Esophagus squamous epithelium (tissue), 5 donors: ENCODE measurements around the gene PRKAR1A. TPM values are rescaled to one million over a fixed set of nuclear protein-coding genes. Genes with fewer than 3 reads are reported as not detected.

Experiments
- DNase-seq: peaks from one replicate; lab custom pipeline; 2025; lab: John Stamatoyannopoulos, UW
- H3K27ac ChIP-seq, 4 donors: fragments of 200-600 bp; sonication (generic); one replicate each; pipeline ENCODE4 v1.5.1; 2016 to 2019; ENCODE audit warnings: mild to moderate bottlenecking in 1 of 4
- H3K27me3 ChIP-seq, 4 donors: fragments of 200-600 bp; sonication (generic); 1 replicate in 3 of 4; 2 replicates in 1 of 4; pipeline versions ENCODE4 v1.5.1 to v1.6.0; 2017 to 2021; ENCODE audit warnings: antibody characterized with exemption in 1 of 4
- H3K36me3 ChIP-seq, 3 donors: fragments of 200-600 bp; sonication (generic); one replicate each; pipeline ENCODE4 v1.5.1; 2016 to 2019
- H3K4me1 ChIP-seq, 3 donors: fragments of 200-600 bp; sonication (generic); one replicate each; pipeline ENCODE4 v1.5.1; 2017 to 2019
- H3K4me3 ChIP-seq, 4 donors: fragments of 200-600 bp; sonication (generic); 1 replicate in 3 of 4; 2 replicates in 1 of 4; pipeline ENCODE4 v1.5.1; 2016 to 2019; ENCODE audit warnings: mild to moderate bottlenecking in 2 of 4, moderate library complexity in 1 of 4
- H3K9me3 ChIP-seq, 3 donors: fragments of 200-600 bp; sonication (generic); one replicate each; pipeline ENCODE4 v1.5.1; 2016 to 2019
- POLR2A ChIP-seq, 4 donors: fragments of 450-650 bp; IDR thresholded peaks; one replicate each; pipeline ENCODE4 v1.6.1; 2017; ENCODE audit warnings: antibody characterized with exemption in 4 of 4, mild to moderate bottlenecking in 4 of 4, moderate library complexity in 3 of 4
- WGBS, 2 donors: methylation state at CpG; one replicate each; pipeline ENCODE4 v1.1.5; 2018; 5-methylcytosine and 5-hydroxymethylcytosine counted together
- intact Hi-C: fragments of 100-400 bp; cut with DNase I; formaldehyde crosslinking; loops from one replicate; pipeline ENCODE4 v1.15.0; 2022
- total RNA-seq, 4 donors: library from RNA; depleted of rRNA; stranded (reverse); fragments of >200 nt; gene quantifications; one replicate each; pipeline ENCODE4 v1.1.0, GENCODE V29; 2016
- TF ChIP-seq, protein P1 (sequence below), 6 experiments: fragments of 450-650 bp in 4 of 6; fragments of 200-600 bp in 2 of 6; sonication (generic) in 2 of 6; IDR thresholded peaks; one replicate each; pipeline ENCODE4 v1.5.1; 2016 to 2019; ENCODE audit warnings: antibody characterized with exemption in 6 of 6, mild to moderate bottlenecking in 4 of 6, moderate library complexity in 4 of 6
- donor health status: DM: yes; HTN: yes; CAD: no.

Gene PRKAR1A
- total RNA-seq, 4 donors from 2014 or later: 137 to 195 (median 187) TPM

DNA sequence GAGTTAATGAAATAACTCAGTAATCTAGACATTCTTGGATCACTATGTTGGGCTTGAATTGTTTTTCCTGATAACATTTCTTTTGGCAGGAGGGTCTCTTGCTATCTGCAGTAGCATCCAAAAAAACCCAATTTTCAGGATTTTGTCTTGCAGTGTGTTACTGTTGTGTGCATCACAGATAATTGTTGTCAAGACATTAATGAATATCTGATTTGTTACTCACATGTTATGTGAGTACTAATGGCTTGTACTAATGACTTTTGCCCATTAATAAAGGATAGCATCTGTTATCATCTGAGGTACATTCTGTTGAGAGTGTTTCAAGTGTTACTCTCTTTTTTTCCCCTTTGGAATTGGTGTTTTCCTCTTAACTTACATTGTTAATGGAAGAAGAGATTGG, 10.0 kb downstream of the PRKAR1A start:
- Histone ChIP-seq H3K4me1 (peaks cover 0 to 36% (median 0%) of the 10 kb centered on the region in 3 donors), H3K36me3 (peaks cover 0 to 97% (median 27%) of the 10 kb centered on the region in 3 donors), H3K9me3 (no peaks in the 10 kb centered on the region), H3K27ac (no peak overlapping the region), H3K4me3 (no peak overlapping the region), H3K27me3 (no peaks in the 10 kb centered on the region)
- TF ChIP-seq, protein P1, sequence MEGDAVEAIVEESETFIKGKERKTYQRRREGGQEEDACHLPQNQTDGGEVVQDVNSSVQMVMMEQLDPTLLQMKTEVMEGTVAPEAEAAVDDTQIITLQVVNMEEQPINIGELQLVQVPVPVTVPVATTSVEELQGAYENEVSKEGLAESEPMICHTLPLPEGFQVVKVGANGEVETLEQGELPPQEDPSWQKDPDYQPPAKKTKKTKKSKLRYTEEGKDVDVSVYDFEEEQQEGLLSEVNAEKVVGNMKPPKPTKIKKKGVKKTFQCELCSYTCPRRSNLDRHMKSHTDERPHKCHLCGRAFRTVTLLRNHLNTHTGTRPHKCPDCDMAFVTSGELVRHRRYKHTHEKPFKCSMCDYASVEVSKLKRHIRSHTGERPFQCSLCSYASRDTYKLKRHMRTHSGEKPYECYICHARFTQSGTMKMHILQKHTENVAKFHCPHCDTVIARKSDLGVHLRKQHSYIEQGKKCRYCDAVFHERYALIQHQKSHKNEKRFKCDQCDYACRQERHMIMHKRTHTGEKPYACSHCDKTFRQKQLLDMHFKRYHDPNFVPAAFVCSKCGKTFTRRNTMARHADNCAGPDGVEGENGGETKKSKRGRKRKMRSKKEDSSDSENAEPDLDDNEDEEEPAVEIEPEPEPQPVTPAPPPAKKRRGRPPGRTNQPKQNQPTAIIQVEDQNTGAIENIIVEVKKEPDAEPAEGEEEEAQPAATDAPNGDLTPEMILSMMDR (IDR thresholded peaks at IDR 0.05): no peak
- TF ChIP-seq POLR2A (IDR thresholded peaks at IDR 0.05): no peak
- intact Hi-C loops: no loop called here
- no peak for DNase-seq

DNA sequence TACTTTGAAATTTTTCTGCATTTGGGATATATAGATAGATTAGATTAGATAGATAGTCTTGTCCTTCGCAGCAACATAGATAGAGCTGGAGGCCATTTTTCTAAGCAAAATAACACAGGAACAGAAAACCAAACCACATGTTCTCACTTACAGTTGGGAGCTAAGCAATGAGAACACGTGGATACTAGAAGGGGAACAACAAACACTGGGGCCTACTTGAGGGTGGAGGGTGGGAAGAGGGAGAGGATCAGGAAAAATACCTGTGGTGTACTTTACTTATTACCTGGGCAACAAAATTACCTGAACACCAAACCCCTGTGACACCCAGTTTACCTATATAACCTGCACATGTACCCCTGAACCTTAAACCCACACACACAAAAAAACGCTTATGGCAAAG, 14.3 kb downstream of the PRKAR1A start:
- TF ChIP-seq POLR2A (IDR thresholded peaks at IDR 0.05): no peak
- TF ChIP-seq, protein P1 (IDR thresholded peaks at IDR 0.05): no peak
- no peaks in the 10 kb centered on the region for H3K27me3 ChIP-seq
- peaks cover 0 to 12% (median 0%) of the 10 kb centered on the region in 3 donors for H3K4me1 ChIP-seq
- no peaks in the 10 kb centered on the region for H3K9me3 ChIP-seq
- no peak overlapping the region for H3K27ac ChIP-seq
- no peak for DNase-seq
- 79 to 86% methylated on average over 3 of the region's 3 CpGs for WGBS, 2 donors
- intact Hi-C loops: no loop called here
- no peak overlapping the region for H3K4me3 ChIP-seq
- H3K36me3 ChIP-seq: peaks cover 13 to 98% (median 33%) of the 10 kb centered on the region in 3 donors

DNA sequence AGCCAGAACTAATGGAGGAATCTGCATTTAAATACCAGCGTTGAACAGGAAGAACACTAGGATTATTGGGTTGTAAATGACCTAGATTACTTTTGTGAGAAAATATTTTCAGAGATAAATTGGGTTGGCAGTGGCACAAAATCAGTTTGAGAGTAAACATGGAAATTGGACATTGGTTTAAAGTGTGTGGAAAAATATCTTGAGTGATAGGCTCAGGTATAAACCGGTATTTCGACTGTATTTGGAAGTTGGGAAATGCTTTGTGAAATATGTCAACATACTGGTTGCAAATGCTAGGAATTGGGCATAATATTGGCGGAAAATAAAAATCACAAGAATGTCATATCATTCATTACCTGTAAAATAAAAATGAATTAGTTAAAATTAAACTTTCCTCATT, 15.1 kb downstream of the PRKAR1A start:
- no peaks in the 10 kb centered on the region for H3K9me3 ChIP-seq
- TF ChIP-seq POLR2A (IDR thresholded peaks at IDR 0.05): no peak
- TF ChIP-seq, protein P1 (IDR thresholded peaks at IDR 0.05): no peak
- H3K36me3 ChIP-seq: peaks cover 13 to 100% (median 32%) of the 10 kb centered on the region in 3 donors
- H3K4me3 ChIP-seq: no peak overlapping the region
- H3K27me3 ChIP-seq: no peaks in the 10 kb centered on the region
- WGBS, 2 donors: 78 to 87% methylated on average over 4 of the region's 4 CpGs
- no peak for DNase-seq
- peaks cover 0 to 7% (median 0%) of the 10 kb centered on the region in 3 donors for H3K4me1 ChIP-seq
- intact Hi-C loops: no loop called here
- no peak overlapping the region for H3K27ac ChIP-seq

DNA sequence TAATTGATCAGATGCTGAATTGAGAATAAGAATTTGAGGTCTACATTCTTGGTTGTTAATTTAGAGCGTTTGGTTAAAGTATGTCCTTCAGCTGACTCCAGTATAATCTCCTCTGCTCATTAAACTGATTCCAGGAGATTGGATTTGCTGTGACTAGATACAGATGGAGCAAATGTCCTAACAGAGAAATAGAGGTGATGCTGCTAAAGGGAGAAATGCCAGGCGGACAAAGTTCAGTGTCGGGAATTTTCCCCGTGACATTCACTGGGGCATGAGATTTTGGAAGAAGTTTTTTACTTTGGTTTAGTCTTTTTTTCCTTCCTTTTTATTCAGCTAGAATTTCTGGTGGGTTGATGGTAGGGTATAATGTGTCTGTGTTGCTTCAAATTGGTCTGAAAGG, 19.0 kb downstream of the PRKAR1A start:
- peaks cover 13 to 100% (median 20%) of the 10 kb centered on the region in 3 donors for H3K36me3 ChIP-seq
- WGBS, 2 donors: 89 to 93% methylated on average over 4 of the region's 4 CpGs
- TF ChIP-seq, protein P1 (IDR thresholded peaks at IDR 0.05): no peak
- TF ChIP-seq POLR2A (IDR thresholded peaks at IDR 0.05): no peak

DNA sequence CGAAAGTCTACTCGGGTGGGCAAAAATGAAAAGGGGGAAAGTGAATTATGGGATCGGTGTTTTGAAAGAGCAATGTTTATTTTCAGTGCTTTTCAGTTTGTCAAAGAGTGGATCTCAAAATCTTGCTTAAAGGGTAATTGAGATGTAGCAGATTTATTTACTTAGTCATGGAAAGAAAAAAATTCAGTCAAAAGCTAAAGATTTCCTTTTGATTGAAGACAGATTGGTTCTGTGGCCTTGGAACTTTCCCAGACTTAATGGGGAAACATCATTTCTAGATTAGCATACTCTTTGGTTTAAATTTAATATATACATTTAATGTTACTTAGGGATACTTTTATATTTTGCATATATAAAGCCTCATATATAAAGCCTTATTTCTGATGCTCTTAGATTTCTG, 20.6 kb downstream of the PRKAR1A start:
- Histone ChIP-seq H3K9me3 (no peaks in the 10 kb centered on the region), H3K4me1 (peaks cover 0 to 3% (median 0%) of the 10 kb centered on the region in 3 donors), H3K36me3 (peaks cover 13 to 100% (median 25%) of the 10 kb centered on the region in 3 donors), H3K27ac (no peak overlapping the region), H3K27me3 (no peaks in the 10 kb centered on the region), H3K4me3 (no peak overlapping the region)
- whole genome bisulfite sequencing, 2 donors: 60 to 68% methylated on average over 3 of the region's 3 CpGs
- DNase-seq: no peak
- TF ChIP-seq, protein P1 (IDR thresholded peaks at IDR 0.05): no peak
- no peak for TF ChIP-seq POLR2A (IDR thresholded peaks at IDR 0.05)
- intact Hi-C loops: no loop called here

More for the DNA sequence above, 19.0 kb downstream of the PRKAR1A start:
- intact Hi-C loops: no loop called here
- Histone ChIP-seq H3K9me3 (no peaks in the 10 kb centered on the region), H3K27me3 (no peaks in the 10 kb centered on the region), H3K27ac (no peak overlapping the region), H3K4me3 (no peak overlapping the region), H3K4me1 (peaks cover 0 to 3% (median 0%) of the 10 kb centered on the region in 3 donors)
- DNase-seq: no peak
